GM12891 (cell line): ENCODE data around the gene DNAH17.

Experiments used
- PAX5 ChIP-seq: IDR thresholded peaks from 2 replicates; pipeline ENCODE4 v1.6.1; 2011; ENCODE audit warnings: low read length, moderate library complexity, mild to moderate bottlenecking; ENCODE audit not compliant: insufficient read depth, severe bottlenecking
- POLR2A ChIP-seq: IDR thresholded peaks from 2 replicates; pipeline ENCODE4 v1.6.1; 2011; ENCODE audit warnings: low read depth, low read length, control low read depth
- POLR2AphosphoS5 ChIP-seq: IDR thresholded peaks from 2 replicates; pipeline ENCODE4 v1.6.1; 2011; ENCODE audit warnings: low read depth, low read length, control low read depth
- POU2F2 ChIP-seq: IDR thresholded peaks from 2 replicates; pipeline ENCODE4 v1.6.1; 2011; ENCODE audit warnings: low read depth, mild to moderate bottlenecking, control low read depth, low read length, moderate library complexity
- TAF1 ChIP-seq: IDR thresholded peaks from 2 replicates; pipeline ENCODE4 v1.6.1; 2011; ENCODE audit warnings: low read depth, low read length, control low read depth

- TF ChIP-seq POLR2A, result no peak
- no peak for TF ChIP-seq TAF1
- TF ChIP-seq POLR2AphosphoS5, result no peak
- TF ChIP-seq PAX5, result no peak
- TF ChIP-seq POU2F2, result no peak
Measured at GRCh38 chr17:78419970-78420815, 157.0 kb downstream of the DNAH17 start.
